NCI-H510A (cell line): ENCODE measurements around the gene FAP.

Source experiments
- DNase-seq: peaks from one replicate; lab custom pipeline; 2025; lab: John Stamatoyannopoulos, UW

Gene FAP, protein sequence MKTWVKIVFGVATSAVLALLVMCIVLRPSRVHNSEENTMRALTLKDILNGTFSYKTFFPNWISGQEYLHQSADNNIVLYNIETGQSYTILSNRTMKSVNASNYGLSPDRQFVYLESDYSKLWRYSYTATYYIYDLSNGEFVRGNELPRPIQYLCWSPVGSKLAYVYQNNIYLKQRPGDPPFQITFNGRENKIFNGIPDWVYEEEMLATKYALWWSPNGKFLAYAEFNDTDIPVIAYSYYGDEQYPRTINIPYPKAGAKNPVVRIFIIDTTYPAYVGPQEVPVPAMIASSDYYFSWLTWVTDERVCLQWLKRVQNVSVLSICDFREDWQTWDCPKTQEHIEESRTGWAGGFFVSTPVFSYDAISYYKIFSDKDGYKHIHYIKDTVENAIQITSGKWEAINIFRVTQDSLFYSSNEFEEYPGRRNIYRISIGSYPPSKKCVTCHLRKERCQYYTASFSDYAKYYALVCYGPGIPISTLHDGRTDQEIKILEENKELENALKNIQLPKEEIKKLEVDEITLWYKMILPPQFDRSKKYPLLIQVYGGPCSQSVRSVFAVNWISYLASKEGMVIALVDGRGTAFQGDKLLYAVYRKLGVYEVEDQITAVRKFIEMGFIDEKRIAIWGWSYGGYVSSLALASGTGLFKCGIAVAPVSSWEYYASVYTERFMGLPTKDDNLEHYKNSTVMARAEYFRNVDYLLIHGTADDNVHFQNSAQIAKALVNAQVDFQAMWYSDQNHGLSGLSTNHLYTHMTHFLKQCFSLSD

DNA sequence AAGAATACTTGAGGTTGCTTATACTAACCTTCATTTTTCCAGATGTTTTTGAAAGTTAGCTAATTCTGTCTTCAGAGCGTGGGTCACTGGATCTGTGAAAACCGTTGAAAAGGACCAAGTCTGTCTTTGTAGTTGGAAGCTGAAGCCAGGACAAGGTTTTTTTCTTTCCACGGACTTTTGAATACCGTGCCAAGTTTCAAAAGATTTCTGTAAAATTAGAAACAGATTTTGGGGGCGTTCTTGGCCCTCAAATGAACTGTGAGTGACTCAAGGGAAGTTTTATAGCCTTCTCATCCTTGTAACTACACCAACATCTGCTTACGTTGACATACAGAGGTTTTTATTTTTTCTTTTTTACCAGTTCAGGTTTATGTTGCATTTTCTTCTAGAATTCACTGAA, at the start of gene FAP:
TSS of gene FAP (minus strand) at position 152 of the 400 bp plus-strand sequence. CDS start at position 34, 118 bp downstream.
- no peak for DNase-seq

GRCh38 chr2:162291748-162292147, 48.5 kb upstream of the FAP start:
- DNase-seq = no peak

- DNase-seq = no peak
Measured at GRCh38 chr2:162282765-162283425, 39.6 kb upstream of the FAP start.

GRCh38 chr2:162280654-162281053, 37.4 kb upstream of the FAP start:
- no peak for DNase-seq

GRCh38 chr2:162277381-162277780, 34.1 kb upstream of the FAP start:
- DNase-seq = no peak

DNA sequence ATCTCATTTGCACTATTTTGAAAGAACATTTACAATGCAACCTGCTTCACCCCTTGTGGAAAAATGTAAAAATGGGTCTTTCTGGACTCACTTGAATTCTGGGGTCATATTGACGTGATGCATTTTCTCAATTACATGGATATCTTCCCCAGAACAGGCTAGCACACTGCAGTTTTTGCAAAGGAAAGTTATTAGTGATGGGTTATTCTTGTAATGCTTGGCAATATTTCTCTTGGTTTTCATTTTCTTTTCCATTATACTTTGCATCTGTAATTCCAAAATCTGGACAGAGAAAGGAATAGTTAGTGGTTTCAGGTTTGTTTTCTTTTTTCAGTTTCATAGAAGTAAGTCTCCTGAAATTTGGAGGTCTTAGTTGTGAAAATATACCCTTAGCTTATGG, 24.8 kb upstream of the FAP start:
- DNase-seq = no peak

DNA sequence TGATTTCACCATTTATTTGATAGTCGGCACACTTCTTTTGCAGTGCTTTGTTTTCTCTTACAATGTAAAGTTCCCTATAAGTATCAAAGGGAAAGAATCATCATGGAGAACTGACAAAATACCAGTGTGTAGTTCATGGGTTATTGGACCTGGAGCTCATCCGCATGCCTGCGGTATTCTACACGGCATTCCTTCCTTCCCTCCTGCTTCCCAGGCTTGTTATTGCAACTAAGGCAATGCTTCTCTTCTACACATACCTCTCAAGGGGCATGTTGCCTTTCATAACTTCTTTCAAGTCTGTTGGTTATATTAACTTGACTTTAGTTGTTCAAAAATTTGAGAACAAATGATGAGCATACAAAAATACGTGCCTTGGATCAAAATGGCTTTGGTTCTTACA, 24.3 kb upstream of the FAP start:
- DNase-seq = no peak

DNA sequence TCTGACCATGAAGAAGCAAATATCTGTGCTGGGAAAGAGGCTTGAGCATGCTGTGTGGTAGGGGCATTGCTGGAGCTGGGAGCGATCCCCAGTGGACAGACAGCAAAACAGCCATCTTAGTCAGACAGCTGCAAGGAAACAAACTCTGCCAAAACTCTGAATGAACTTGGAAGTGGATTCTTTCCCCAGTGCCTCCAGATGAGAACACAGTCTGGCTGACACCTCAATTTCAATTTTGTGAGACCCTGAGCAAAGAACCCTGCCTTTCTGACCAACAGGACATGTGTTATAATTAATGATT, 23.2 kb upstream of the FAP start:
- DNase-seq = no peak

DNA sequence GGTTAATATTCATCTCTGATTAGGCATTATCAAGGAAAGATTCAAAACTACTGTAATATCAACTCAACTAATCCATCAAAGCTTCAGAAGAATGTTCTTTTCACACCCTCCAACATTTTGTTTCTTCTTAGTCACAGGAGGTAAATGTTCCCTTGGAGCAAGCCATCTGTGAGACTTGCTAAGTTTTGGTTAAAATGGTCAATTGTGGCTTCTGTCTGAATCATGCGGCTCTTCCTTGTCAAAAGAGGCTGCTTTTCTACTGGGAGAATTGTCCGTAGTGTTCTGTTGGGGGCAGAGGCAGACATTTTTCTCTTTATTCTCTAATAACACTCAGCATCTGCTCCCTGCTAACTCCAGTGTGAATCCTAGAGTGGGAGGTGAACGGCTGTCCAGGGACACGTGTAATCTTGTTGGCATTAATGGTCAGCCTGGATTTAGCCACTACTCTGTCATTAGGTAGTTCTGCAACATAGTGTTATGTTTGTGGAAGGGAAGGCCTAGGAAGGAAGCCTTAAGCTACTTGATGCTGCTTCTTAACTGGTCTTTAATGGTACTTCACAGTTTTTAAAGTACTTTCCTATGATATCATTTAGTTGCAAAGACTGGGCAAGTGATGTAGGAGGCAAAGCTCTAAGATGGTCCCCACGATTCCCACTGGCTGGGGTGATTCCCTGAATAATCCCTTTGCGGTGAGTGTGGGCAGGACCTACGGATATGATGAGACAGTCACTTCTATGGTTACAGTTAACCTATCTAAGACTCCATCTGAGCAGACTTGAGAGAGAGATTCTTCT, 22.6 kb upstream of the FAP start:
- DNase-seq = no peak

- DNase-seq = no peak
Measured at GRCh38 chr2:162261032-162261945, 18.0 kb upstream of the FAP start.

DNA sequence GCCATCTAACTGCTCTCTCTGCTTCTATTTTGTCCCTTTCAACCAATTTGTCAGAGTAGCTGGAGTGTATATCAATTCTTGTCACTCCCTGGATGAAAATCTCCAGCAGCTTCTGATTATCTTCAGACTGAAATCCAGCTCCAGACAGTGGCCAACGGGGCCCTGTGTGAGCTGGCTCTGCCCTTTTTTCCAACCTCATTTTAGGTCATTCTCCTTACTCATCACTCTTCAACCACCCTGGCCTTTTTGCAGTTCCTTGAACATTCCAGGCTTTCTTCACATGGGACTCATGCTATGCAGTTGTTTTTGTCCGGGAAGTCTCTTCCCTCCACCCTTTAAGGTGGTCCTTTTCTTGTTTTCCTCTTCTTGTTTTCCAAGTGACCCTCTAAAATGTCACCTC, 15.4 kb upstream of the FAP start:
- no peak for DNase-seq

DNA sequence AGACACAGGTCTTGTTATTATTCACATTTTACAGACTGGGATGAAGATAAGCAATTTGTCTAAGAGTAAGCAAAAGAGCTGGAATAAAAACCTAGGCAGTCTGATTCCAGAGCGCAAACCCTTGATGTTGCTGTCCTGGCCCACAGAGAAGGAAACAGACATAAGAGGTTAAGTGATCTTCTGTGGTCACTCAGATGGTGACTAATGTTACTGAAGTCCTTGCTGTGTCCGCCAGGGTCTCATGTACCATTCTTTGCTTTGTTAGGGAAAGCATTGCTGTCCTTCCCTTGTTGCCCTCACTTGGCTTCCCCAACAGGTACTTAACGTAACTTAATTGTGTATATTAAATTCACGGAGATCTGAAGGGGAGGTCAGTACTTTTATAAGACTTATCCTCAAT, 14.9 kb upstream of the FAP start:
- DNase-seq = no peak

DNA sequence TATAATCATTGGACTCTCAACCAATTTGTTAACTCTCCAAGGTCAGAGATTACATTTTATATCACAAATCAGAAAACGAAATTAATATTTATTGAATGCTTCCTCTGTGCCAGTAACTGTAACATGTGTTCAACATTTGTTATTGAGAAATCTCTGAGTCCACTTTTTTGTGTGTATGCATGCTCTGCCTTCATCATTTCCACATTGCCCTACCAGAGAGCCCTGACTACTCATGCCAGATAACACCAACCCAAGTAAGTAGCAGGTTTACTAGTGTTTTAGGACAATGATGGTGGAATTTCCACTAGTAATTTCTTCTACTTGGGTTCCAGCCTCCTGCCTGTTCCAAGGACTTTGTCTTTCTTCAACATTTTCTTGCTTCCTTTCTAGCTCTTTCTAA, 14.2 kb upstream of the FAP start:
- no peak for DNase-seq

DNA sequence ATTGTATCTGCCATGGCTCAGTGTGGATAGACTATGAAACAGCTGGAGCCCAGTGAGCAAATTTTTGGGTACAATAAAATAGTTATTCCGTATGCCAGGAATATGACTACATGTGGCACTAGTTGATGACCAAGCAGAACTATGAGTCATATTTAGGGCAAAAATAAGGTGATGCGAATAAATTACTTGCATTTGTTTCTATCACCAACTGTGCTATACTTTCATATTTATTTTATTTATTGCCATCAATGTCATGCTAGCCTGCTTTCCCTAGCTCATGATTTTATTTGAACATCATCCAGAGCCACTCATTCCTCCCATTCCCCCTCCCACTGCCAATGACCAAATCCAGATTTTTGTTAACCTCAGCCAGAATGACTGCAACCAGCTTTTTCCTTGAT, 13.3 kb upstream of the FAP start:
- DNase-seq = no peak

GRCh38 chr2:162254236-162254871, 11.1 kb upstream of the FAP start:
- DNase-seq = no peak

GRCh38 chr2:162253435-162253834, 10.2 kb upstream of the FAP start:
- DNase-seq = no peak

DNA sequence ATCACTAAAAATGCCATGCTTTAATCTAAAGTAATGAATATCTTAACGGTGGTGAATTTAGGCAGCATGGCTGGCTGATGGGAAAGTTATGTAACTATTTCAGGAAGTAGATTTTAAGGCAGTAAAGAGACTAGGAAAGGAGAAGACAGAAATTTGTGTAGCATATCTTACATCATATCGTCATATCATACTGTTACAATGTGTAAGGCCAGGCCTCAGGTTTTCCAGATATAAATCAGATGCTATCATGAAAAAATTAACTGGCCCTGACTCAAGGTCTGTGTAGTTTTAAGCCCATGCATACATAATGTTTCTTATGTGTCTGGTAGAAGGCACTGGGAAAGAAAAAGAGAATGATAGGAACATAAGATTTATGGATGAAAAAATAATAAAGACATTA, 8.9 kb upstream of the FAP start:
- no peak for DNase-seq

GRCh38 chr2:162245781-162246180, 2.5 kb upstream of the FAP start:
- no peak for DNase-seq

DNA sequence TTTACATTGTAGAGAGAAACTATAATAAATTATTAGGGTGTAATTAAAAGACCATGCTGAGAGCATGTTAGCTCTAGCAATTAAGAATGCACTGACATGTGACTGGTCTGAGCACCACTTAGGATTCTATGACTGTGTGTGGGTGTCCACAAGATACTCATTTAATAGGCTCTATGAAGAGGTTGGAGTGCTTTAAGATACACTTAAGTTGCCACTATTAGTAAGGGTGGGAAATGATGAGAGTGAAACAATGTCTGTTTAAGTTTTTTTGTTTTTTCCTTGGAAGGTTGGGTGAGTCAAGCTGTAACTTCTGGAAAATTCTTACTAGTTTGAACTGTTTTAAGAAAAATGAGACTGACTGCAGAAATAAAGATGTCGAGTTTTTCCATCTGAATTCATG, 1.8 kb upstream of the FAP start:
- DNase-seq = no peak

DNA sequence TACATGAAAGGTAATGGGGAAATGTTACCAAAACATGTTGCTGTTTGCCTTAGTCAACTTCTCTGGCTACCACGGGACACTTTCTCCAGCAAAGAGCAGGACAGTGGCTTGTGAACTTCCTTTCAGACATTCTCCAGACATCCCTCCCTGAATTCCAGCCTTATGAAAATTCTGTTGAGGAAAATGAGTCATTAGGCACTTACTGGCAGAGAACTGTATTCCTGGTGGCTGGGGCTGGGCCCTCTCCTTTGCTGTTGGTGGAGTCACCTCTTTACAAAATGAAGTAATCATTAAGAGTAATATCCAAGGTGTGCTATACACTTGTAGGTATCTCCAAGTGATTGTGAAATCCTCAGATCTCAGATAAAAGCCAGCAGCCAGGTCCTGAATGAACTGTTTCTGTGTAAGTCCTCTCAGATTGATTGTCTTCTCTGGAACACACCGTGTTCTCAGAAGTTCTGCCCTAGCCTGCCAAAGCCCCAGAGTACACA, 1.3 kb upstream of the FAP start:
- DNase-seq = no peak

- no peak for DNase-seq
Measured at GRCh38 chr2:162243715-162244114, 470 bp upstream of the FAP start.
